A549 (cell line): ENCODE results near the gene ADARB2. TPM values are rescaled to one million over a fixed set of nuclear protein-coding genes. Genes with fewer than 3 reads are reported as not detected.

Experiments
- ATAC-seq, 2 experiments: fragments of 200-7000 bp in 1 of 2; fragments of >200 bp in 1 of 2; cut with Nextera tagmentation in 1 of 2; cut with Tn5 transposase in 1 of 2; 3 replicates each; pipeline versions ENCODE4 v1.8.0 to v1.9.1; 2018 to 2020; ENCODE audit warnings: mild to moderate bottlenecking in 1 of 2, moderate library complexity in 1 of 2
- CTCF ChIA-PET: fragments of 300-600 bp; sonication (Branson Sonifier 250); formaldehyde crosslinking; extraction: SDS; loops from one replicate; lab custom pipeline; 2021; ENCODE audit warnings: antibody characterized with exemption, inconsistent platforms; lab: Yijun Ruan, JAX
- POLR2A ChIA-PET: fragments of 350-600 bp; formaldehyde crosslinking; extraction: SDS; loops from one replicate; lab custom pipeline; 2021; ENCODE audit warnings: antibody characterized with exemption, inconsistent platforms; lab: Yijun Ruan, JAX
- DNase-seq, 2 experiments: peaks; one replicate each; pipeline versions ENCODE4 v3.0.0 to v3.0.0-alpha.2; 2011 to 2016; ENCODE audit warnings: low read depth in 1 of 2, low spot score in 1 of 2
- FAIRE-seq: peaks from 2 replicates; lab custom pipeline; 2011; peaks lifted over from hg19 to GRCh38; lab: Jason Lieb, UNC
- H3K27ac ChIP-seq, 2 experiments: fragments of >200 bp; sonication (Bioruptor Twin); formaldehyde crosslinking; 3 replicates each; pipeline ENCODE4 v1.5.1; 2016 to 2017
- H3K4me1 ChIP-seq: fragments of >200 bp; sonication (Bioruptor Twin); formaldehyde crosslinking; 3 replicates; pipeline ENCODE4 v1.6.1; 2016
- H3K4me2 ChIP-seq: fragments of >200 bp; sonication (Bioruptor Twin); formaldehyde crosslinking; 3 replicates; pipeline ENCODE4 v1.6.1; 2016
- H3K4me3 ChIP-seq: fragments of >200 bp; sonication (Bioruptor Twin); formaldehyde crosslinking; 3 replicates; pipeline ENCODE4 v1.5.1; 2016
- H3K9me3 ChIP-seq: fragments of >200 bp; sonication (Bioruptor Twin); formaldehyde crosslinking; 3 replicates; pipeline ENCODE4 v1.6.1; 2016
- E2F6 ChIP-seq: IDR thresholded peaks from 2 replicates; pipeline ENCODE4 v1.6.1; 2012; ENCODE audit warnings: low read depth, borderline replicate concordance
- EHF ChIP-seq: fragments of 250-450 bp; sonication (Bioruptor Pico); IDR thresholded peaks from 2 replicates; pipeline ENCODE4 v1.5.0; 2020; ENCODE audit warnings: mild to moderate bottlenecking
- FOSB ChIP-seq: fragments of 250-450 bp; sonication (Bioruptor Pico); IDR thresholded peaks from 2 replicates; pipeline ENCODE4 v1.5.0; 2020; ENCODE audit warnings: mild to moderate bottlenecking, moderate library complexity
- HDAC2 ChIP-seq: fragments of 200-600 bp; sonication (generic); IDR thresholded peaks from 2 replicates; pipeline ENCODE4 v1.6.1; 2016
- HES2 ChIP-seq: fragments of >200 bp; sonication (Bioruptor Twin); formaldehyde crosslinking; IDR thresholded peaks from 2 replicates; pipeline ENCODE4 v1.6.1; 2016
- HOXA7 ChIP-seq: fragments of 250-450 bp; sonication (Bioruptor Pico); IDR thresholded peaks from 2 replicates; pipeline ENCODE4 v1.5.0; 2020; ENCODE audit warnings: mild to moderate bottlenecking, moderate library complexity
- JUN ChIP-seq, 2 experiments: fragments of >200 bp; sonication (Bioruptor Twin); formaldehyde crosslinking; IDR thresholded peaks; 2 replicates in 1 of 2; 3 replicates in 1 of 2; pipeline ENCODE4 v1.6.1; 2016 to 2017
- JUNB ChIP-seq: fragments of >200 bp; sonication (Bioruptor Twin); formaldehyde crosslinking; IDR thresholded peaks from 2 replicates; pipeline ENCODE4 v1.6.1; 2016
- KDM1A ChIP-seq: fragments of 200-600 bp; sonication (generic); IDR thresholded peaks from 2 replicates; pipeline ENCODE4 v1.6.1; 2016; ENCODE audit warnings: low read depth, mild to moderate bottlenecking
- MAZ ChIP-seq: fragments of 150-350 bp; IDR thresholded peaks from 2 replicates; pipeline ENCODE4 v1.6.1; 2014; ENCODE audit warnings: antibody characterized with exemption, low read depth, low read length, borderline replicate concordance
- REST ChIP-seq: fragments of 200-600 bp; sonication (generic); IDR thresholded peaks from 2 replicates; pipeline ENCODE4 v1.6.1; 2016; ENCODE audit warnings: antibody characterized with exemption, mild to moderate bottlenecking, moderate library complexity
- RNF2 ChIP-seq: fragments of 200-600 bp; sonication (generic); IDR thresholded peaks from 2 replicates; pipeline ENCODE4 v1.6.1; 2016; ENCODE audit warnings: low read depth, mild to moderate bottlenecking, antibody characterized with exemption, moderate library complexity, borderline replicate concordance
- TFCP2L1 ChIP-seq: fragments of 250-450 bp; sonication (Bioruptor Pico); IDR thresholded peaks from 2 replicates; pipeline ENCODE4 v1.5.0; 2021; ENCODE audit warnings: mild to moderate bottlenecking
- ZC3H11A ChIP-seq: fragments of 450-650 bp; IDR thresholded peaks from 2 replicates; pipeline ENCODE4 v1.6.1; 2014; ENCODE audit warnings: antibody characterized with exemption, mild to moderate bottlenecking
- ZSCAN20 ChIP-seq: fragments of 250-450 bp; sonication (Bioruptor Pico); IDR thresholded peaks from 2 replicates; pipeline ENCODE4 v1.8.0; 2022; ENCODE audit warnings: mild to moderate bottlenecking, moderate library complexity
- WGBS: methylation state at CpG from one replicate; pipeline ENCODE4 v1.1.6; 2017; ENCODE audit errors: missing lambda C conversion rate; 5-methylcytosine and 5-hydroxymethylcytosine counted together
- polyA plus RNA-seq, 4 experiments: library from polyadenylated mRNA; depleted of rRNA in 3 of 4; stranded (reverse); fragments of >200 nt; fragmentation: RNase III in 1 of 4; extraction: RNeasy Plus Mini Kit Qiagen cat#74134 plus additional on column Dnase treatment in 1 of 4; gene quantifications; 2 replicates in 3 of 4; 3 replicates in 1 of 4; pipeline ENCODE4 v1.2.3, GENCODE V29; 2011 to 2017
- TF ChIP-seq, protein P1 (sequence below): fragments of 250-450 bp; sonication (Bioruptor Pico); IDR thresholded peaks from 2 replicates; pipeline ENCODE4 v1.5.0; 2021; ENCODE audit warnings: mild to moderate bottlenecking, moderate library complexity, borderline replicate concordance
- TF ChIP-seq, protein P2 (sequence below): fragments of 250-450 bp; sonication (Bioruptor Pico); IDR thresholded peaks from 2 replicates; pipeline ENCODE4 v1.5.0; 2020; ENCODE audit warnings: low read depth, mild to moderate bottlenecking, moderate library complexity

ADARB2 gene
- polyA plus RNA-seq, 2 of the 4 experiments (the other 2 are of a cell fraction) = not detected

- TF ChIP-seq, protein P1, sequence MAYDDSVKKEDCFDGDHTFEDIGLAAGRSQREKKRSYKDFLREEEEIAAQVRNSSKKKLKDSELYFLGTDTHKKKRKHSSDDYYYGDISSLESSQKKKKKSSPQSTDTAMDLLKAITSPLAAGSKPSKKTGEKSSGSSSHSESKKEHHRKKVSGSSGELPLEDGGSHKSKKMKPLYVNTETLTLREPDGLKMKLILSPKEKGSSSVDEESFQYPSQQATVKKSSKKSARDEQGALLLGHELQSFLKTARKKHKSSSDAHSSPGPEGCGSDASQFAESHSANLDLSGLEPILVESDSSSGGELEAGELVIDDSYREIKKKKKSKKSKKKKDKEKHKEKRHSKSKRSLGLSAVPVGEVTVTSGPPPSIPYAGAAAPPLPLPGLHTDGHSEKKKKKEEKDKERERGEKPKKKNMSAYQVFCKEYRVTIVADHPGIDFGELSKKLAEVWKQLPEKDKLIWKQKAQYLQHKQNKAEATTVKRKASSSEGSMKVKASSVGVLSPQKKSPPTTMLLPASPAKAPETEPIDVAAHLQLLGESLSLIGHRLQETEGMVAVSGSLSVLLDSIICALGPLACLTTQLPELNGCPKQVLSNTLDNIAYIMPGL (CRISPR knock-in tag) = no peak
- TF ChIP-seq FOSB = no peak
These were observed 163.3 kb downstream of the ADARB2 start (continued) for GRCh38 chr10:1573981-1574380.

- Histone ChIP-seq H3K4me2 (no peak overlapping the region), H3K4me3 (no peak overlapping the region), H3K27ac (no peak overlapping the region), H3K4me1 (no peaks in the 10 kb centered on the region), H3K9me3 (no peaks in the 10 kb centered on the region)
- CTCF ChIA-PET = interaction anchor here (0.9 kb wide), 1 partner anchor 16 kb away, joined by 3 read pairs; no protein-coding TSS in a partner anchor
- 33% methylated on average over 12 of the region's 14 CpGs for WGBS
- POLR2A ChIA-PET = no interaction called here
- FAIRE-seq (no peak), DNase-seq (no peak), ATAC-seq (no peak)
- no peak for TF ChIP-seq JUN (IDR thresholded peaks at IDR 0.05)
- no peak for TF ChIP-seq E2F6
- TF ChIP-seq KDM1A = no peak
- TF ChIP-seq EHF (CRISPR knock-in tag) = no peak
- no peak for TF ChIP-seq HES2
- no peak for TF ChIP-seq HDAC2
- TF ChIP-seq ZC3H11A = no peak
- no peak for TF ChIP-seq HOXA7
- no peak for TF ChIP-seq MAZ
These were observed 163.9 kb downstream of the ADARB2 start for GRCh38 chr10:1573334-1573969.

- Histone ChIP-seq H3K27ac (no peak overlapping the region), H3K4me2 (no peak overlapping the region), H3K9me3 (no peaks in the 10 kb centered on the region), H3K4me1 (no peaks in the 10 kb centered on the region), H3K4me3 (no peak overlapping the region)
- ATAC-seq (peak; percentile 15 to 36; a peak in 3 of 6 replicates), DNase-seq (no peak), FAIRE-seq (no peak)
- ChIA-PET POLR2A (no interaction called here), CTCF (interaction anchor here (0.9 kb wide), 1 partner anchor 17 kb away, joined by 3 read pairs; no protein-coding TSS in a partner anchor)
- TF ChIP-seq RNF2 (no peak), JUNB (no peak), TFCP2L1 (CRISPR knock-in tag) (no peak), ZSCAN20 (CRISPR knock-in tag) (no peak), KDM1A (no peak), REST (no peak)
- TF ChIP-seq, protein P2, sequence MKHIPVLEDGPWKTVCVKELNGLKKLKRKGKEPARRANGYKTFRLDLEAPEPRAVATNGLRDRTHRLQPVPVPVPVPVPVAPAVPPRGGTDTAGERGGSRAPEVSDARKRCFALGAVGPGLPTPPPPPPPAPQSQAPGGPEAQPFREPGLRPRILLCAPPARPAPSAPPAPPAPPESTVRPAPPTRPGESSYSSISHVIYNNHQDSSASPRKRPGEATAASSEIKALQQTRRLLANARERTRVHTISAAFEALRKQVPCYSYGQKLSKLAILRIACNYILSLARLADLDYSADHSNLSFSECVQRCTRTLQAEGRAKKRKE (CRISPR knock-in tag) = no peak
- 31% methylated on average over 9 of the region's 10 CpGs for WGBS
These were observed 164.6 kb downstream of the ADARB2 start for GRCh38 chr10:1572519-1573333.
